Measurements from ENCODE around the gene FRS2. TPM values are rescaled to one million over a fixed set of nuclear protein-coding genes. Genes with fewer than 3 reads are reported as not detected.

The FRS2 gene
- total and polyA plus RNA-seq, 9 of the 15 experiments (the other 6 are each of a cell fraction or from before 2014, with no cell fraction given): 1.0 to 9.1 (median 6.0) TPM

GRCh38 chr12:69548687-69549086 is 78.5 kb downstream of the FRS2 start (continued):
- TF ChIP-seq ZNF764 (CRISPR knock-in tag; IDR thresholded peaks at IDR 0.05; ENCODE audit: low read depth) (no peak), RBFOX2 (IDR thresholded peaks at IDR 0.05; ENCODE audit: low read depth, low read length) (no peak), ZZZ3 (IDR thresholded peaks at IDR 0.05) (no peak), ZNF197 (CRISPR knock-in tag; IDR thresholded peaks at IDR 0.05; ENCODE audit: low read depth) (no peak), TAL1 (IDR thresholded peaks at IDR 0.05) (no peak), ARID1B (IDR thresholded peaks at IDR 0.05) (no peak), FOXJ2 (tag; IDR thresholded peaks at IDR 0.05) (no peak), ZNF12 (CRISPR knock-in tag; IDR thresholded peaks at IDR 0.05) (no peak), VEZF1 (CRISPR knock-in tag; IDR thresholded peaks at IDR 0.05) (no peak), SMAD2 (IDR thresholded peaks at IDR 0.05; ENCODE audit: low read depth, low read length) (no peak), KDM1A (IDR thresholded peaks at IDR 0.05) (no peak), HMG20A (CRISPR knock-in tag; conservative IDR thresholded peaks at IDR 0.05) (no peak), ZBTB43 (CRISPR knock-in tag; IDR thresholded peaks at IDR 0.05) (no peak)
- TF ChIP-seq, protein P1, sequence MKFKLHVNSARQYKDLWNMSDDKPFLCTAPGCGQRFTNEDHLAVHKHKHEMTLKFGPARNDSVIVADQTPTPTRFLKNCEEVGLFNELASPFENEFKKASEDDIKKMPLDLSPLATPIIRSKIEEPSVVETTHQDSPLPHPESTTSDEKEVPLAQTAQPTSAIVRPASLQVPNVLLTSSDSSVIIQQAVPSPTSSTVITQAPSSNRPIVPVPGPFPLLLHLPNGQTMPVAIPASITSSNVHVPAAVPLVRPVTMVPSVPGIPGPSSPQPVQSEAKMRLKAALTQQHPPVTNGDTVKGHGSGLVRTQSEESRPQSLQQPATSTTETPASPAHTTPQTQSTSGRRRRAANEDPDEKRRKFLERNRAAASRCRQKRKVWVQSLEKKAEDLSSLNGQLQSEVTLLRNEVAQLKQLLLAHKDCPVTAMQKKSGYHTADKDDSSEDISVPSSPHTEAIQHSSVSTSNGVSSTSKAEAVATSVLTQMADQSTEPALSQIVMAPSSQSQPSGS (CRISPR knock-in tag; IDR thresholded peaks at IDR 0.05): no peak

Measured in K562 (cell line).